LoVo (cell line): Measurements from ENCODE around the gene MATN3.

Experiments used
- DNase-seq: peaks from one replicate; pipeline ENCODE4 v3.0.0-alpha.2; 2016; ENCODE audit warnings: low spot score

MATN3 gene

DNA sequence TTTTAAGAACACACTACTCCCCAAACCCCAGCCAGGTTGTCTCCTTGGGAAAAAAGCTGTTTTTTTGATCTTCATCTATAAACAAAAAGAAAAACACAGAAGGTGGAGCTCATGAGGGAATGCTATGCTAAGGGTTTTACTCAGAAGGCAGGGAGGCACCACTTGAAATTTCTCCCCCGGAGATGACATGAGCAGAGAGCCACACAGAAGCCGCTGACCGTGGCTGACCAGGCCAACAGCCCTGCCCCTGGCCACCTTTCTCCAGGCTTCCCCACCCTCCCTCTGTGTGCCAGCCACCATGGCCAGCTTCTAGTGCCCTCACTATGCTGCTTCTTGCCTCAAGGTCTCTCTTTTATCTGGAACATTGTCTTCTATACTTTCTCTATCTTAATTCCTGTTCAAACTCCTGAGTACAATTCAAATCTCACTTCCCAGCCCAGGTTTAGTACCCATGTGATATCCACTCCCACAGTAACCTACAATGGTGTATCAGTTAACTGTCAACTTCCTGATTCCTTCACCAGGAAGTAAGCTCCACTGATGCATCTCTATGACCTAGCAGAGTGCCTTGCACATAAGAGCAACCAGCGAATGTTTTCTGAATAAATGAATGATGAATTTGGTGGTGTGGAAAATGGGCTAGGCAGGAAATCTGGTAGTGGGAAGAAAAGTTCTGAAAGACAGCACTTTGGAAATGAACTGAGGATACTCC, 23.6 kb upstream of the MATN3 start:
- no peak for DNase-seq

DNA sequence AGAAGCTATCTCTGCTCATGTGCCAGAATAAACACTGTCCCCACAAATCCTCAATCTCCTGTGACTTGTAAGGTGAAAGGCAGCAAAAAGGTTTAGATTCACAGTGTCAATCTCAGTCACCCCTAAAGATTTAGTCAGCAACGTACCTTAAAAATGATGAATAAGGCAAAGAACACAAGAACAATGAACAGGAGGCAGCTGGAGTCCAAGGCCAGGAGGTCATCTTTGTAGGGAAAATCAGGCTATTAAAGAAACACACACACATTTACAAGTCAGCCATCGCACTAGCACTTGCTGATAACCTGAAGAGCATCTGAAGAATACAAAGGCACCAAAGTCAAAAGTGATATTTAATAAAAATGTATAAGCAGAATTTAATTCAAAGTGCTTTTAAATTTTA, 22.4 kb upstream of the MATN3 start:
- DNase-seq, result no peak

DNA sequence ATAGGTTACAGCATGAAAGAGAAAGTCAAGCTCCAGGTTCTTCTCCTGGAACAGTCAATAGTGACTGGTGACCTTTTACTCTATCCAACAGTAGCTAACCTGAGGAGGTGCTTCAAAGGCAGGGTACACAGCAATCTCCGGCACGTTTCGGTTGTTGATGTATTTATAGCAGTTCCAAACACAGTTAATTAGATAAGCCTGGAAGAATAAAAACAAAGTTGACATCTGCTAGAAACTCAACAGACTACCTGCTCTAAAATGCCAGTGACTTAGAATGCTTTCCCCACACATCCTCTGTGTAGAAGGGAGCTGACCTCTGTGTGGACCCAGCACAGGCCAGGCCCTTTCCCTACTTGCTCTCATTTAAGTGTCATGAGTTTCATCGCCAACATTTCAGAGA, 21.8 kb upstream of the MATN3 start:
- no peak for DNase-seq

- DNase-seq, result no peak
Observed at GRCh38 chr2:20033322-20033721, 20.9 kb upstream of the MATN3 start.

GRCh38 chr2:20030224-20030623, 17.8 kb upstream of the MATN3 start:
- no peak for DNase-seq

DNA sequence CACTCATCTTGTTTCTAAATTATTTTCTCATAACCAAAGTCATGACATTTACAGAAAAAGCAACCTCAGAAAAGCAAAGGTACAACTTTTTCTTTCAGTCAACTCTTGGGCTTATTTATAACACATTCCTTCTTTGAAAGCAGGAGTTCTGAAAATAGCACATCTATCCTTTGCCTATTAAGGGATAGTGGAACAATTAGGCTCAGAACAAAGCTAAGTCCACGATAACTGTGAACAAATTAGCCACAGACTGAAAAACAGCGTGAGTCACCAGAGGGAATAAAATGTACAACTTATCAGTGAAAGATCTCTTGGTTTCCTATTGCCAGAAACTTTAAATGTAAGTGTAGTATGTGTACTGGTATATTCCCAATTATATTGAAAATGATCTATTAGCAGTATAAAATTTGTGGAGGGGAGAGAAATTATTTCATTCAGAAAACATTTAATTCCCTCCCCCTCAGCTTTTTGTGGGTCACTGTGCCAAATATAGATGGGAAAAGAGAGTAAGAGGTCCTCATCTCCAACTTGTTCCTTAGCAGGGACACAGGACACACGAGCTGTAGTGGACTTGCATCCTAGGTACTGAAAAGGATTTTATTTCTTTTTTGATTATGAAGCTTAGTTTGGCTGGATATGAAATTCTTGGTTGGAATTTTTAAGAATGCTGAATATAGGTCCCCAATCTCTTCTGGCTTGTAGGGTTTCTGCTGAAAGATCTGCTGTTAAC, 15.4 kb upstream of the MATN3 start:
- no peak for DNase-seq

- peak; percentile 23 for DNase-seq
Observed at GRCh38 chr2:20027260-20027677, 14.8 kb upstream of the MATN3 start.

- DNase-seq, result no peak
Observed at GRCh38 chr2:20025065-20025786, 12.8 kb upstream of the MATN3 start.

DNA sequence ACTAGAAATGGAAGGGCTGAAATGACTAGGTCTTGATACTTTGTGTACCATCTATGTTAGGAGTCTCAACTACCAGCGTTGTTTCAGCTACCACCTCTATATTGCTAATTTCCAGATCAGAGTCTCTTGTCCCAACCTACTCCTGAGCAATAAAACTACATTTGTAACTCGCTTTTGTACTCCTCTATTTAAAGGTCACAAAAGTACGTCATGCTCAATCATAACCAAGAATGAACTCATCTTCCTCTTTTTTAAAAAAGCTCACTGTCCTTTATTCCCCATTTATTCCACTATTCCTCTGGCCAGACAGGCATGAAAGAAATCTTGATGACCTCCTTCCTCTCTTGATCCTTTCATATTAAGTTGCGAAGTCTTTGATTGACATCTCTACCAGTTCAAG, 11.2 kb upstream of the MATN3 start:
- no peak for DNase-seq

DNA sequence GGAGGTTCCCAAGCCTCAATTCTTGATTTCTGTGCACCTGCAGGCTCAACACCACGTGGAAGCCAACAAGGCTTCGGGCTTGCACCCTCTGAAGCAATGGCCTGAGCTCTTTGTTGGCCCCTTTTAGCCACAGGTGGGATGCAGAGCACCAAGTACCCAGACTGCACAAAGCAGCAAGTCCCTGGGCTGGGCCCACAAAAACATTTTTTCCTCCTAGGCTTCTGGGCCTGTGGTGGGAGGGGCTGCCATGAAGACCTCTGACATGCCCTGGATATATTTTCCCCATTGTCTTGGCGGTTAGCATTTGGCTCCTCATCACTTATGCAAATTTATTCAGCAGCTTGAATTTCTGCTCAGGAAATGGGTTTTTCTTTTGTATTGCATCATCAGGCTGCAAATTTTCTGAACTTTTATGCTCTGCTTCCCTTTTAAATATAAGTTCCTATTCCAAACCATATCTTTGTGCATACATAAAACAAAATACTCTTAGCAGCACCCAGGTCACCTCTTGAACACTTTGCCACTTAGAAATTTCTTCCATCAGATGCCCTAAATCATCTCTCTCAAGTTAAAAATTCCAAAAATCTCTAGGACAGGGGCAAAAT, 9.0 kb upstream of the MATN3 start:
- no peak for DNase-seq

DNA sequence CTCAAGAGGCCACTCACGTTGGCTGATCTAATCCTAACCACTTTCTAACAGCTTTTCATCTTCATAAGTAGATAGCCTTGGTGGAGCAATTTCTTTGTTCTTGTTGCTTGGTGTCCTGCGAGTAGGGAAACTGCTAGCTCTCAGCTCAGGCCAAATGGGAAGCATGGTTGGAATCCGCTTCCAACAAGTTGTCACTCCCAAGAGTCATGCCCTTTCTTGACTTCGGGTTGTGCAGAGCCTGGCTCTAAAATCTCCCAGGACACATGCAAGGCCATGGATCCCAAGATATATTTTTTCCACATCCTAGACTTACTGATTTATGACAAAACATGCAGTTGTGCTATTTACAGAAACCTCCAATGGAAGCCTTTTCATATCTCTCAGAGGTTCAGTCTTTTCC, 7.3 kb upstream of the MATN3 start:
- DNase-seq, result no peak

DNA sequence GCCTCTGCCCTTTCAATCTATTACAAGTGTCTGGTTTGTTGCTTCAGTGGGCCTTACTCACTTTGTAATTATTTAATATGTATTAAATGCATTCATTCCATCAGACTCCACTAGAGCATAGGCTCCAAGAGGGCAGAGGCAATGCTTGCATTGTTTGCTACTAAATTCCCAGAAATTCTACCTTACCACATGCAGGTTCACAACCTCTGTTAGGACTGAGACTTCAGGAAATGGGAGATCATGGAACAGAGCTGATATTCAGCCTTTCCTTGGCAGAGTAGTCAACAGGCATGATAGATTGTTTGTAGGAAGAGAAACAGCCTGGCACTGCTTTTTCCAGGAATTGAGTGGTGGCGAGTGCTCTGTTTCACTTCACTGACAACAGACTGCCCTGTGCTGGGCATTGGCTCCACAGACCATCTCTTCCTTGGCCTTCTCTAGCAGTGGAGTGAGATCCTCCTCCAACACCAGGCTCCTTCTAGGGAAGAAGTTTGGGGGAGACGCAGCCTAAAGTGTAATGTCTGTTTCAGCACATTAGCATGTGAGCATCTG, 6.2 kb upstream of the MATN3 start:
- no peak for DNase-seq

DNA sequence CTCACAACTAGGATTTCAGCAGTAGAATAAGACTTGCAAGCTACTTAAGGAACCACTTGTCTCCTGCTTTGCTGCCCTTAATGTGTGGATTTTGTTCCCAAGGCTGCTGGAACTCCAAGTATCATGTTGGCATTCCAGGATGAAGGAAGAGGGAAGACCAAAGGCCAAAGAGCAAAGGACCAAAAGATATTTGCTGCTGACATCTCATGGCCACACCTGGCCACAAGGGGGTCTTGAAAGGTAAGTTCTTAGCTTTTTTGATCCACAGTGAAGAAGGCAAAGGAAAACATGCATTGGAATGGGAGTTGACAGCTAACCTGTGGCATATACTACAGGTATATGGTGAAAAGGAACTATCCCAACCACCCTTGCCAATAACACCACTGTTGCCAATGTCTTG, 3.9 kb upstream of the MATN3 start:
- DNase-seq, result no peak

- peak; percentile 51 for DNase-seq
Observed at GRCh38 chr2:20015482-20016083, 3.1 kb upstream of the MATN3 start.

GRCh38 chr2:20013126-20013849, 820 bp upstream of the MATN3 start:
- no peak for DNase-seq

DNA sequence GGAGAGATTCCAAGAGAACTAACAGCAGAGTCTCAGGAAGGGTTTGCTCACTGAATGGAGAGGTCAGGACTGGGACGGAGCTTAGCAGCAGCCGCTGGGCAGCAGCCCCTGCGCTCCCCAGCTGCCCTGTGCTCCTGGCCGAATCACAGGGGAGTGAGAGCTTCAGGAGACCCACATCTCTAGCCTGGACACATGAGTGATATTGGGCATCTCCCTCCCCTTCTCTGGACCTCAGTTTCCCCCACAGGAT, 511 bp downstream of the MATN3 start:
- DNase-seq, result no peak

GRCh38 chr2:20011276-20012031, 1.0 kb downstream of the MATN3 start:
- no peak for DNase-seq

GRCh38 chr2:20008703-20009102, 3.8 kb downstream of the MATN3 start:
- DNase-seq, result no peak

DNA sequence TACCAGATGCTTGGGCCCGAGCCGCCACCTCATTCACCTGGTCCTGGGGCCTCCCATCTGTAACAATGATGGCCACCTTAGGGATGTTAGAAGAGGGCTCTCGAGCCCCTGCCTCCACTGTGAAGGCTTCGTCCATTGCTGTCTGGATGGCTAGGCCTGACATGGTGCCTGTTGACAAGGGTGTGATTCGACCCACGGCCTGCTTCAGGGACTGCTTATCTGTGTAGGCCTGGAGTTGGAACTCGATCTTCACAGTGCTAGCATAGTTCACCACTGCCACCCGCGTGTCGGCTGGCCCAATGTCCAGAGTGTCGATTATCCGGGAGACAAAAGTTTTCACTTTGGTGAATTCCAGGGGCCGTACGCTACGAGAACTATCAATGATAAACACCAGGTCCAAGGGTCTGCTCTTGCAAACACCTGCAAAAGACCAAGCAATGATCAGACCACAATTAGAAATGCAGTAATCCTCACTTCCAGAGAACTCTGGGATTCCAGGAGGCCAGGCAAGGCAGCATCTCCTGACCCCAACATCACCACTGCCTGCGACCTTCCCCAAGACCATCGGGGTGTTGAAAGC, 6.5 kb downstream of the MATN3 start:
- no peak for DNase-seq

DNA sequence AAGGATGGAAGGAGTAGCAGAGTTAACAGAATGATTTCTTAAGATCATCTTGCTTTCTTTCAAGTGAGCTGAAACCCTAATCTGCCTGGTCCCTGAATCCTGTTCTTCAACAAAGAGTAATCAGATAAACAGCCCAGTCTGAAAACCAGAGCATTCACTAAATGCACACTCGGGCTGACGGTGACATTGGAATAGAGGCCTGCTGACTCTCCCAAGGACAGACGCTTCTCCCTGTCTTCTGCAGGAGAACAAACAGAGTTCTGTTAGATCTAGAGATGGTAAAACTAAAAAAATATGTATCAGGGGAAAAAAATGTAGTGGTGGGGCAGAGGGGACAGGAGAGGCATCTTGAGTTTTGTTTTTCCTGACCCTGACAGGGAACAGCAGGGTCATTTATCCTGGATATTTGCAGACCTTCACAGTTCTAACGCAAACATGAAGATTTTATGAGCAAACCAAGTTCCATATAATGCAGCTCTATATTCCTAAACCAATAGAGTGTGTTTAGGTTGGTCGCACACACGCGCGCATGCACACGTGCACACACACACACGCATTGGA, 7.3 kb downstream of the MATN3 start:
- no peak for DNase-seq
